Fibroblast of mammary gland (primary cell): Measurements from ENCODE around the gene ADGRG3.

ENCODE experiments used
- DNase-seq: peaks from one replicate; pipeline ENCODE4 v3.0.0-alpha.2; 2010; ENCODE audit warnings: low read depth
- H3K4me3 ChIP-seq: 2 replicates; pipeline ENCODE4 v1.5.1; 2011; ENCODE audit warnings: low read depth, mild to moderate bottlenecking, low read length, moderate library complexity; ENCODE audit not compliant: control insufficient read depth
- TF ChIP-seq, protein P1 (sequence below): conservative IDR thresholded peaks from 2 replicates; pipeline ENCODE4 v1.5.1; 2011; ENCODE audit warnings: low read depth, low read length, inconsistent platforms; ENCODE audit not compliant: control insufficient read depth, insufficient read depth

Gene ADGRG3

DNA sequence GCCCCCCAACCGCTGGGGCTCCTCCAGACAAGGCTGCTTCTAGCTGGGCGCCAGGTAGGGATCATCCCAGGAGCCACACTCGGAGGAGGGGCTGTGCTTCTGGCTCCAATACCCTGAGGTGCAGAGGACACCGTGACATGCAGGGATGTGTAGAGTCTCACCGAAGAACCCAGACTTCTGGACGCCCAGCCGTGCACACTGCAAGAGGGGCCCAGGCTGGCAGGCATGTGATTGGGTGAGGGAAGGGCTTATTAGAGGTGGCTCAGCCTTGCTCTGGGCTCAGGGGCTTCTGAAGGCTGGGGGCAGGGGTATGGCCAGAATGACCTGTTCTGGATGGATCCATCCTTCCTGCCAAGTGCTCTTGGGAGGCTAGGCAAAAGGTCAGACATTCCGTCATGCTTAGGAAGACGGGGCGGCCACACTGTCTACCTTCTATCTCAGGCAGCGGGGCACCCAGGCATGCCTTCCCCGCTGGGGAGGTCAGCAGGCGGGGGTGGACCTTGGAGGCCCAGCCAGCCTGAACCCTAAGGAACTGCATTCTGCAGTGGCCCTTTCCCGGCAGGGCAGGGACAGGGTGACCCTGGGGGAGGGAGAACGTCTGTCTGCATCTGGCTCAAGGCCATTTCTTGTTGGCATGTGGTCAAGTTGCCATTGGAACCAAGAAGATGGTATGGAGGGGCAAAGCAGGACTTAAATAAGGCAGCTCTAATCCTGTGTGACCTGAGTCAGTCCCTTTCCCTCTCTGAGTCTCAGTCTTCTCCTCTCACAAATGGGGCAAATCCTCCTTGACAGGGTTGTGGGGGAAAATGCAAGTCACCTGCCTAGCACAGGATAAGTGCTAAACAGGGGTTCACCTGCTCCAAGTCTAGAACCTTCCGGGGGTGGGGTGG, 45.5 kb upstream of the ADGRG3 start:
- TF ChIP-seq, protein P1, sequence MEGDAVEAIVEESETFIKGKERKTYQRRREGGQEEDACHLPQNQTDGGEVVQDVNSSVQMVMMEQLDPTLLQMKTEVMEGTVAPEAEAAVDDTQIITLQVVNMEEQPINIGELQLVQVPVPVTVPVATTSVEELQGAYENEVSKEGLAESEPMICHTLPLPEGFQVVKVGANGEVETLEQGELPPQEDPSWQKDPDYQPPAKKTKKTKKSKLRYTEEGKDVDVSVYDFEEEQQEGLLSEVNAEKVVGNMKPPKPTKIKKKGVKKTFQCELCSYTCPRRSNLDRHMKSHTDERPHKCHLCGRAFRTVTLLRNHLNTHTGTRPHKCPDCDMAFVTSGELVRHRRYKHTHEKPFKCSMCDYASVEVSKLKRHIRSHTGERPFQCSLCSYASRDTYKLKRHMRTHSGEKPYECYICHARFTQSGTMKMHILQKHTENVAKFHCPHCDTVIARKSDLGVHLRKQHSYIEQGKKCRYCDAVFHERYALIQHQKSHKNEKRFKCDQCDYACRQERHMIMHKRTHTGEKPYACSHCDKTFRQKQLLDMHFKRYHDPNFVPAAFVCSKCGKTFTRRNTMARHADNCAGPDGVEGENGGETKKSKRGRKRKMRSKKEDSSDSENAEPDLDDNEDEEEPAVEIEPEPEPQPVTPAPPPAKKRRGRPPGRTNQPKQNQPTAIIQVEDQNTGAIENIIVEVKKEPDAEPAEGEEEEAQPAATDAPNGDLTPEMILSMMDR: no peak
- H3K4me3 ChIP-seq: no peak overlapping the region
- DNase-seq: no peak

DNA sequence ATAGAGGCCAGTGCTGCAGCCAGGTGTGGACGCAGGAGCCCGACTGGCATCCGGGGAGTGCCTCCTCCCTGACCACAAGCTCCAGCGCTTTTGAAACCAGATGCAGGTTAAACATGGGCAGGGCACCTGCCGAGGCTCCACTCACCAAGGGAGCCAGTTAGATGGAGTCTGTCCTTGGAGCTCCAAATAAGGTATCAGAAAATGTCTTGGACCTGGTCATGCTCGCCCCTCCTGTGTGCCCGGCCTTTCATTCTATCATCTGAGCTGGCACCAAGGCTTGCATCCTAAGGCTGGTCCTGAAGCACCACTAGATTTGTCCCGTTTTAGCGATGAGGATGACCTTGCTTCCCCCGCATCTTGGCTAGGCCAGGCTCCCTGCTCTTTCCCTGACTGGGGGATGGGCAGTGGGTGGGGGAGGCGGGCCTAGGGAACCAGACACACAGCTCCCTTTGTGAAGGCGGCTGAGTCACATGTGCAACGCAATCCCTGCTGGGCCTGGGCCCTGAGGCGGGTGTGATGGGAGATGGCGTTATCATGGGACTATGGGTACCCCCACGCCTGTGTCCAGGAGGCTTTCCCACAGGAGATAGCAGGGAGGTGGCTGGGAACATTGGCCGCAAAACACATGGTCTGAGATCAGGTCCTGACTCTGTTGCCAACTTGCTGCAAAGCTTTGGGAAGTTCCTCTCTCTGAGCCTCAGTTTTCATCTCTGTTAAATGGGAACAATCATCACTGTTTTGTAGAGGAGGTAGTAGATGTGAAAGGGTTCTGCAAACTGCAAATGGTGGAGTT, 44.7 kb upstream of the ADGRG3 start:
- TF ChIP-seq, protein P1: no peak
- no peak overlapping the region for H3K4me3 ChIP-seq
- DNase-seq: peak; percentile 54

DNA sequence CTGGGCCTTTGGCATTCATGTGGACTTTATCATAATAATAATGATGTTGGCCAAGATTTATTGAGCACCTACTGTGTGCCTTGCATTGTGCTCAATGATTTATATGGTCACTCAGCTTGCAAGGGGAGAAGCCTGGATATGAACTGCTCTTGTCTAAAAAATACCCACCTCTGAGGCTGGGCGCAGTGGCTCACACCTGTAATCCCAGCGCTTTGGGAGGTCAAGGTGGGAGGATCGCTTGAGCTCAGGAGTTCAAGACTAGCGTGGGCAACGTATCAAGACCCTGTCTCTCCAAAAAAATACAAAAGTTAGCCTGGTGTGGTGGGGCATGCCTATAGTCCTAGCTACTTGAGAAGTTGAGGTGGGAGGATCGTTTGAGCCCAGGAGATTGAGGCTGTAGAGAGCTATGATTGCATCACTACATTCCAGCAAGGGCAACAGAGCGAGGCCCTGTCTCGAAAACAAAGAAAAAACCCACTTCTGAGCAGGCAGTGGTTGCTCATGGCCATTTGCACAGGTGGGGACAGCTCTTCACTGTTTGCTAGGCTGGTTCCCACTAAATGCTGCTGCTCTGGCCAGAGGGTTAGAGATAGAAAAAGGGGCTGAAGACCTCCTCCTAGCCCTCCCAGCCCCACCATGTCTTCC, 43.9 kb upstream of the ADGRG3 start:
- H3K4me3 ChIP-seq: no peak overlapping the region
- DNase-seq: no peak
- TF ChIP-seq, protein P1: no peak

DNA sequence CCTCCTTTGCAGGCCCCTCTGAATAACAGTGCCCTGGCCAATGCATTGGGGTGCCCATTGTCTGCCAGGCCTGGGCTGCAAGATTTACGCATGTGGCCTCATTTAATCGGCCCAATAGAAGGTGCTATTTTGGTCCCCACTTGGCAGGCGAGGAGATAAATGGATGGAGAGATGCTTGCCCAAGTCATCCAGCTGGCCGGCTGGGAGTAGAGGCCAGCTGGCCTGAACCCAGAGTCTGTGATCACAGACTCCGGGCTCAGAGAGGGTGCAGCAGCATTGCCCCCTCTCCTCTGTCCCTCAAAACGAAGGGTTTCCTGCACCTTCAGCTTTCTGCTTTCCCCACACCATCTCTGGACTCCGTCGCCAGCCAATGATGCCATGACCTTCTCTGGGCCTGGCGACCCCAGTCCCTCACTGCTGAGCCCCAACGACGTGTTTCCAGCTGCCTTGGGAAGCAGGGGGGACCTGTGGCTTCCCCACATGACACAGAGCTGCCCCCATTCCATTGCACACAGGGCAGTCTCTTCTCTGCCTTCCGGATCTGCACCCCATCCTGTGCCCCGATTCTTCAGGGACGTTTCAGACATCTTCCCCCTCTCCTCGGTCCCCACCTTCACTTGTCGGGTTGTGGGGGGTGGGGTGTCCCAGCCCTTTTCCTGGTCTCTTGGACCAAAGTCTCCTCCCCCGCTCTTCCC, 43.2 kb upstream of the ADGRG3 start:
- no peak overlapping the region for H3K4me3 ChIP-seq
- no peak for DNase-seq
- TF ChIP-seq, protein P1: no peak

DNA sequence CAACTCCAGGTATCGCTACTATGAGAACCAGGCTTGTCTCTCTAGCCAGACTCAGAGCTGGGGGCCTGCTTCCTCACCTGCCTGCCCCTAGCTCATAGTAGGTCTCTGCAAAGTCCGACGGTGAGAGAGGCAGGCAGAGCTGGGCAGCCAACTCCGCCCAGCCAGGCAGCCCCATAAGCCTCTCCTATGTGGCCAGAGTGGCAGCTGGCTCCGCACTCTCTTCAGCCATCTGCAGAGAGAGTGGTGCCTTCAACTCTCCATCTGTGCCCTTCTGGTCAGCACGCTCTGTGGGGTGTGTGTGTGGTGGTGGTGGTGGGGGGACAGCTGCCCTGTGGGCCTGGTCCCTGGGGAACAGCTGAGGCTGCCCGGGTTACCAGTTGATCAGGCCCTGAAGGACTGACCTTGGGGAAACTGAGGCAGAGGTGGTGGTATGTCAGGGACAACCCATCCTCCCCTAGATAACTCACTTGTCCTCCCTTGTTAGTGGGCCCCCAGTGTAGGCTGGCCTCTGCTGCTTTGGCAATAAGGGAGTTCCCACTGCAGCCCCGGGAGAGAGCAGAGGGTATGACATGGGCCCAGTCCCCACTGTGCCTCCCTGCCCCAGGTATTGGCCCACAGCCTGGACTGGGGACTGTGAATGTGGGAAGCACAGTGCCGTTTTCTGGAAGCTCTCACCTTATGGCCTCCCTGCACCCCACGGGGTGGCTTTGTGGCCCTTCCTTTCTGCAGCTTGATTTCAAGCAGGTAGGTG, 41.5 kb upstream of the ADGRG3 start:
- TF ChIP-seq, protein P1: no peak
- no peak overlapping the region for H3K4me3 ChIP-seq
- no peak for DNase-seq
